D341Med (cell line): ENCODE measurements around the gene RHOG.
"Not testable (repeated sequence)": the region's sequence is repeated elsewhere in the genome, so short reads cannot be mapped to it uniquely, and the experiment has no call there.

ENCODE experiments used
- DNase-seq: peaks from one replicate; pipeline ENCODE4 v3.0.0; 2012; ENCODE audit warnings: low spot score

RHOG gene

DNA sequence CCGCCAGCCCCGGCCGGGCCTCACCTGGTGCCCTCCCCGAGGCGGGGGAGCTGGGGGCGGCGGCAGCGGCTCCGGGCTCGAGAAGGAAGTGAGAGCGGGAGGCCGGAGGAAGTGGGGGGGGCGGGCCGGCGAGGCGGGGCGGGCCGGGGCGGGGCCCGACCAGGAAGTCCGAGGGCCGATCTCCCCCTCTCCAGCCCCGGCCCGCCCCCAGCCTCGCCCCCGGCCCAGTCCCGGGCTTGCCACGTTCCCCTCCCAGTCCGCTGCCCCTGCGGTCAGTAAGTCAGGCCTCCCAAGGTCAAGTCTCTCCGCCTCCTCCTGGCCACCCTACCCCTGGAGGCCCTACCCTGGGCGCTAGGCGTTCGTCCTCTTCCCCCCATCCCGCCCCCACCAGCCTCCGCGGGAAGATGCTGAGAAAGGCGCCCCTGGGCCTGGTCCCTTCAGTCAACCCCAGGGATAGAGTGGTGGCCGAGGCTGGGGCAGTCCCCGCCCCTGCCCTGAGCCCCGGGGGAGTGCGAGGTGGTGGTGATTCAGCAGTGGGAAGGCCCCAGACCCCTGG is at the start of gene RHOG:
Gene RHOG, minus strand, starts transcription at position 90 of the 556 bp plus-strand sequence. CDS start 12,821 bp downstream, outside the sequence.
- DNase-seq = peak; percentile 86

DNA sequence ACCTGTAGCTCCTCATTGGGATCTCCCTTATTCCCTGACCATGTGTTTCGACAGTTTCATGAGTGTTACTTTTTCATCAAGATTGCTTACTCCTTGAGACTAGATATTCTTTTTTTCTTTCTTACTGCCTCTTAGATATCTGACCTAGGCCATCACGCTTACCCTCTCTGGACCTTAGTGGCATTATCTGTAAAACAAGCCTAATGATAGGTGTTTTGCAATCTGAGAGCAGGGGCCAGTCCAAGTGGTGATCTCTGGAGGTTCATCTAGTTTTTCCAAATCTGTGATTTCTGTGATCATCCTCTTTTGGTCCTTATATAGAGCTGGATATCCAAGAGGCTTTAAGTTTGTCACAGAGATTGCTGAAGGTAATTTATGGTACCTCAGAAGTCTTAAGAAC is 49.3 kb upstream of the RHOG start:
- no peak for DNase-seq

DNA sequence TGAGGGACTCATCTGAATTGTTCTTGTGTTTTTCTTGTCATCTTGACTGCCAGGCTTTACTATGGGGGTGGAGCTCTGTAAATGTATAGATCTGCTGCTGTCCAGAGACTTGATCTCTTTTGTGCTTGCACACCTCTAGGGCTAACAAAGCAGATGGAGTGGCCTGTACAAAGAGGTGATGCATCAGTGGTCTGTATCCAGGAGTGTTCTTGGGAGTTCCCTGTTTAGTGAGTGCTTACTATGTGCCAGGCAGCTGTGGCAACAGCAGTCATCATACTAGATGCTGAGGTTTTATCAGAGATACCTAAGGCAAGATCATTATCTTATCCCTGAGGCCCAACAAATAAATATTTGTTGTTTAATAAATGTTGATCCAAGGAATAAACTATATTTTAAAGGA is 48.1 kb upstream of the RHOG start:
- DNase-seq = no peak

DNA sequence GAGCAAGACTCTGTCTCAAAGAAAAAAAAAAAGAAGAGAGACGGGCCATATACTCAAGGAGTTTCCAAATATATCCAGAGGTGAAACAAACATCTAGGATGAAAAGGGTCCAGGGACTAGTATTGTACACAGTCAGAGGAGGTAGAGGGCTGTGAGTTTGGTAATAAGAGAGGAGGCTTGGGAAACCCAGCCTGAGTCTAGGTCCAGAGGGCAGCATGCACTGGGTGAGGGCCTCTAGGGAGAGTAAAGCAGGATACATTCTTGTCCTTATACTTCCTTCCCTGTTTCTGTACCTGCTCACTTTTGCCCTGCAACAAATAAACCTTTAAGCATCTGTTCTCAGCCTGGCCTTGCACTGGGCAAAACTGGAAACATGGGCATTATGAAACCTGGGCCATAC is 46.2 kb upstream of the RHOG start:
- no peak for DNase-seq

DNA sequence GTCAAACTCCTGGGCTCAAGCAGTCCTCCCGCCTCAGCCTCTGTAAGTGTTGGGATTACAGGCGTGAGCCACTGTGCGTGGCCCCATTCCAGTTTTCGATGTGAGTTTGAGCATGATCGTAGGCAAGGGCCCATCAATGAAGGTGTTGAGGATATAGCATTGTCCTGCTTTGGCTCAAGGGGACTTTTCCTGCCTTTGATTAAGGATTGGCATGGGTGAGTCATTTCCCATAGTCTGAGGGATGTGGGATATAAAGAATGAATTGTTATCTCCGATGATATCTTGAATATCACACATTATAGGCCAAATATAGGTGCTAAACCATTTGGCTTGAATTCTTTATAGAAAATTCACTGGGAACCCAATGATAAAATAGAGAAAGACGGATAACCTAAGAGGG is 45.1 kb upstream of the RHOG start:
- no peak for DNase-seq

DNA sequence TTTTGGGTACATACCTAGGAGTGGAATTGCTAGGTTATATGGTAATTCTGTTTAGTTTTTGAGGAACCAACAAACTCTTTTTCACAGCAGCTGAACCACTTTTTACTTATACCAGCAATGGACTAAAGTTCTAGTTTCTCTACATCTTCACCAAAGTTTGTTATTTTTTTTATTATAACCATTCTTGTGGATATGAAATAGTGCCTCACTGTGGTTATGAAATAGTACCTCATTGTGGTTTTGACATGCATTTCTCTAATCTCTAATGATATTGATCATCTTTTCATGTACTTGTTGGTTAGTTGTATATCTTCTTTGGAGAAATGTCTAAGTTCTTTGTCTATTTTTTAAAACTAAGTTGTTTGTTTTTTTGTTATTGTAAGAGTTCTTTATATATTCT is 41.9 kb upstream of the RHOG start:
- DNase-seq = no peak

DNA sequence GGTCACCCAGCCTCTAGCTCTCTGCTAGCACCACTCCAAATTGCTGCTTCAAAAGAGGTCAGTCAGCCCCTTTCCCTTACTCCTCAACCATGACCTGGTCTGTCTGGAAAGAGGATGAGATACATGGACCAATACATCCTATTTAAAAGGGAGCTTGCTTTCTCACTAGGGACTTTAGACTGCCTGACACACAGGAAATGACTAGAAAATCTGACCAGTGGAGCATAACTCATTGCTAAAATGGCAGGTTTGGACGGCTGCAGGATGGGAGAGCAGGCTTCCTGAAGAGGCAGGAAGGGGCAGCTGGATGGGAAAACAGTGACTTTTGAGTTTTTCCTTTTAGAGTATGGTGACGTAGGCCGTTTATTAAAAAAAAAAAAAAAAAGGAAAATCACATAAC is 40.0 kb upstream of the RHOG start:
- no peak for DNase-seq

DNA sequence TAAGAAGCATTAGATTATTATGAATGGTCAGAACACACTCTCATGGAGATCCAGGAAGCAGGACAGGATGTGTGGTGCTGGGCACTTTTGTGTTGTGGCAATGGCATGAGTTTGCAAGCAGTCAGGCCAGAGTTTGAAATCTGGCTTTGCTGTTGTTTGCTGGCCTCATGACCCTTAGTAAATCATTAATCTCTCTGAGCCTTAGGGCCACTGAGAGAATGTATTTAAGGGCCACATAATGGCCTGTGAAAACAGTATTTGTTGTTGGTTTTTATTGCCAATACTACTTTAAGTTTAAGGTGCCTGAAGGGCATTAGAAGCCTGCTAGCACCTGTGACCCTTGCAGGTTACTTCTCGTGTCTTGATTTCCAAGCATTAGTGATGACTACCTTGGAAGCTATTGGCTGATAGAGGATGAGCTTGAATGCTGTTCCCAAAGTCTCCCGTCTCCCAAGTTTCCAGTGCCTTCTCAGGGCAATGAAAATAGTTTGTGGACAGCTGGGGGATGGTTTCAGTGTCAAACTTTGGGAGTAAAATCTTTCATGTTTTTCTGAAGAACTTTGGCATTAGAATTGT is 39.3 kb upstream of the RHOG start:
- no peak for DNase-seq

DNA sequence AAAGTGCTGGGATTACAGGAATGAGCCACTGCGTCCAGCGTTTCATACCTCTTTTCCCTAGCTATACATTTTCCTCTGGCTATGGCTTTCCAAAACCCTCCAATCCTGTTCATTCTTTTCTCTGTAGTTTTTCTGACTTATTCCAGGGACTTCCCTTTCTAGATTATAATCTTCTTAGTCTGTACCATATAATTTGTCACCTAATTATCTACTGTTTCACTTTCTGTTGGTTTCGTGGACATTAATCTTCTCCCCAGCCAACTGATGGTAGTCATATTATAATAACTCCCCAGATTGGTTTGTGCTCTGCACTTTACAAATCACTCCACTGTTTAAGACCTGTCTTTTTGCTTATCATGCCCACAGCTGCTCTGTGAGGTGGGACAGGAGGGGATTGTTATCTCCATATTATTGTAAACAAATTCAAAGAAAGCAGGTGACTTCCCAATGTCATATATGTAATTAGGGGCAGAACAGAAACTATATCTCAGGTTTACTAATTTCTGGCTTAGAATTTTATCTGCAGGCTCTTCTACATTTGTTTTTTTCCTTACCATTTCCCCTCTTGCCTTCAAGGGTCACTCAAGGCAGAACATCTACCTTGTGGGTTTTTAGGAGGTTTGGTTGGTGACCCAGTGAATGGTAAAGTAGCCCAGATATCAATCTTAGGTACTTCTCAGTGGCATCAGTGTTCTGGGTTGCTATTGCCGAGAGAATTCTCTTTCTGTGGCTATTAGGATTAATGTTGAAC is 38.6 kb upstream of the RHOG start:
- DNase-seq = no peak

DNA sequence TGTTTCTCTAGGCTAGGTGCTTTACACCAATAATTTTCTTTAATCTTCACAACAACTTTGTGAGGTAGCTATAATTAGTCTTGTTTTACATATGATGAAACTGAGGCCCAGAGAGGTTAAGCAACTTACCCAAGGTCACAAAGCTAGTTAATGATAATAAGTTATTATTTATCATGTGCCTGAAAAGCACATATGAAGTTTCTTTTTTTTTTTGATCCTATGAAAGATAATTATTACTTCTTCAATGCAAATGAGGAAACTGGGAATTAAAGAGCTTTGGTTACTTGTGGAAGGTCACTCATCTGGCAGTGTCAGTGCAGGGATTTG is 37.5 kb upstream of the RHOG start:
- no peak for DNase-seq

DNA sequence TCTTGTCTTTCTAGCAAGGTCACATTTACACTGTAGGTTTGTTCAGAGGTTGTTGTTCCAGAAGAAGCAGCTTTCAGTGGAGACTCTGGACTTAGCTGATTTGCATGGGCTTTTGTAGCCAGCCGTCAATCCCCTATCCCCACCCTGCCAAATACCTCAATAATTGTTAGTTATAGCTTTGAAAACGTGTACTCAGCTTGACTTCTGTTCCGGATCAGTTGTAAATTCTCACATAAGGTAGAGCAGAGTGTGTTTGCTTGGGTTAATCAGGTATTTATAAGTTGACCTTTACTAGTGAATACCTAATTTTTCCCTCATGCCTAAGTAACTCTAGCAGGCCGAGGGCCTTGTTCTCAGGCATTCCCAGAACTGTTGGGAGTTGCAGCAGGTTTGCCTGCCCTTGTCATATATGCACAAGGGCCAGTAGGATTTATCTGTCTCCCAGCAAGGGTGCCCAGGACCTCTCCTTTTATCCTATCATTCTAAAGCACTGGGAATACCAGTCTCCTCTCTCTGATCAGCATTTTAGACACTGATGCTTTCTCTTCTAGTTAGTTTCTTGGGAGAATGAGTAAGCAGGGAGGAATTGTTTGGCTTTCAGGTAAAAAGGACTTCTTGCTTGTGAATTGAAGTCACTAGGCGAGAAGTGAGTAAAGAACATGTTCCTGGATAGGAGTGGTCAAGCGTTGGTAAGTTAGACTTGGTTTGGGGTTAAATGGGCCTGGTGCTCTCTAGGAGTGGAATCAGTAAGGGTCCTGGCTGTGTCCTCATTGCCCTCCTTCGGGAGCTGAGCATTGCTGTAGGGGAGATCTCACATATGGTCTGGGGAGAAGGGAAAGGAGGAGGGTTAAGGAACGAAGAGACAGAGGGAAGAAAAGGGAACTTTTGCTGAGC is 36.9 kb upstream of the RHOG start:
- no peak for DNase-seq

DNA sequence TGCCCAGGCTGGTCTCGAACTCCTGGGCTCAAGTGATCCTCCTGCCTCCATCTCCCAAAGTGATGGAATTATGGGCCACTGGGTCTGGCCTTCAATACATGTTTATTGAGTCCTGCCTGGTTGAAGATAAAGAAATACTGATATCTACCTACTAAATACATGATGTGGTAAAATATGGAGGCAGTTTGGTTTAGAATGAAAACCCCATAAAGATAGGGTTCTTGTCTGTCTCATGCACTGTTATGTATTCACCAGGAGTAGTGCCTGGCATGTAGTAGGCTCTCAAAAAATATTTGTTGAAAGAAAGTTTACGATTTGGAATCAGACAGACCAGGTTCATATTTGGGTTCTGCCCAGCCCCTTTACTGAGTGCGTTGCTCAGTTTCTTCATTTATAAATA is 35.9 kb upstream of the RHOG start:
- DNase-seq = no peak

DNA sequence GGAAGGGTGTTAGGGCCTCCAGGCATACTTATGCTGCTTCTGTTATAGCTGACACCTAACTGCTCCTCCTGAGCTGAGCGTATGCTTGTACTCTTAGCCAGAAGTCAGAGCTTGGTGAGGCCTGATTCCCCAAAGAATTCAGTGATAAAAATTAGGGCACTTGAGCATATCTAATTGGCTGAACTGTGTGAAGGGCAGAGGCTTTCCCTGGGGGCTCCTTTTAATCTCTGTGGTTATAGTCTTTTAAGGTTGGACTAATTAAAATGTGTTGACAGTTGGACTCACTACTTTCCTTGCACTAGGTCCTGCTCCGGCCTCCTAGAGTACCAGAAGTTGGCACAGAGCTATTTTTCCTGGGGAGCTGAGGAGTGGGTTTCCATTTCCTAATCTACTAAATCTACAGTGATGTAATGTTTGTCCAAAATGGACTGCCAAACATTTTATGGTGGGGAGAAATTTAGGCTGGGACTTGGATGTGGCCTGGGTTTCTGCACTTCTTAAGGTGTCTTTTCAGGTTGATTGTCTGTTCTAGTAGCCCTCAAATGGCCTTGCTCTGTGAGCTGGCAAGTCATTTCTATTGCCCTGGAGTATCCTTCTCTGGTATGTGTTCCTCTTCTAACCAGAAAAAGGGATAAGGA is 33.1 kb upstream of the RHOG start:
- DNase-seq = no peak

DNA sequence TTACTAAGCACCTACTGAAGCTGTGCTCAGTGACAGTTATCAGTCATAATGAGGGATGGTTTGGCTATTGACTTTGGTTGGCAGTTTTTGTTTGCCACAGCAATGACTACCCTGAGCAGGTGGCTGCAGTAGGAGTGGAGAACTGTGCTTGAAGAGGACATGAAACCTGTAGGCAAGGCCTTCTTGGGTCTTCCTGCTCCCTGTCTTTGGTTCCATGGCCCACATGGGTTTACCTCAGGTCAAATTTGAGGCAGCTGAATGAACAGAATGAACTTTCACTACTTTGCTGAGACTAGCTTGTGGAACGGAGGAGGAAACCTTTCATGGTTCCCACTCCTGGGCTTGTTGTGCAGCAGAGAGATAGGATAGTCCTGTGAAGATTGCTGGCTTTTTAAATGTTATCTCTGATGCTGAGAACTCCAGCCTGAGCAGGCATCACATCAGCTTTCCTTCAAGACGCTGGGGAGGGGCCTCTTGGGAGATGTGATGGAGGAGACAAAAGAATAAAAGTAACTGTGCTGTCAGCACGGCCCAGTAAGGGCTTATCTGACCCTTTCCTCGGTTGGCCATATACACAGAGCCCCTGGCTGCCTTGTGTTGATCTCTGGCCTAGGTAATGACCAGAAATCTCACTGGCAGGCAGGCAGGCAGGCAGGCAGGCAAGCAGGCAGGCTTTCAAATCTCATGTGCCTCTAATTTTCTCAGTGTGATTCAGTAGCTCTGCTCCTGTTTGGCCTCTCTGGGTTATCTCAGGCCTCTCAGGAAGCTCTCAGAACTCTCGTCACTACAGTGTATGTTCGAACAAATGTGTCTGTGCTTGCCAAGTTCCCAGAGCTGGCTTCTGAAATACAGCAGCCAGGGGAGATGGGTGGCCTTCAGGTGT is 26.7 kb upstream of the RHOG start:
- no peak for DNase-seq

DNA sequence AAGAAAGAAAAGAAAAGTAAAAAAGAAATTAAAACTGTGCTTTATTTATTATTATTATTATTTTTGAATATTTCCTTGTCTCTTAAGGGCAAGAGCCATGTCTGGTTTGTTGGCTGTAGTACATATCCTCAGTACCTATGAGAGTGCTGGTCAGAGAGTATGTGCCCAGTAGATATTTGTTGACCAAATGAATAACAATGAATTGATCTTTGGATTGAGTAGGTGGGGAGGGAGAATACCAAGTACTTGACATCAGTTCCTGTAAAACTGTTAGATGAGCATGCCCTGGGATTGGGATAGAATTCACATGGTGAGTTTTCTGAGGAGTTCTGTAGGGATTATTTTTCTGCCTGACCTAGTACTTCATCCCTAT is 26.1 kb upstream of the RHOG start:
- no peak for DNase-seq

DNA sequence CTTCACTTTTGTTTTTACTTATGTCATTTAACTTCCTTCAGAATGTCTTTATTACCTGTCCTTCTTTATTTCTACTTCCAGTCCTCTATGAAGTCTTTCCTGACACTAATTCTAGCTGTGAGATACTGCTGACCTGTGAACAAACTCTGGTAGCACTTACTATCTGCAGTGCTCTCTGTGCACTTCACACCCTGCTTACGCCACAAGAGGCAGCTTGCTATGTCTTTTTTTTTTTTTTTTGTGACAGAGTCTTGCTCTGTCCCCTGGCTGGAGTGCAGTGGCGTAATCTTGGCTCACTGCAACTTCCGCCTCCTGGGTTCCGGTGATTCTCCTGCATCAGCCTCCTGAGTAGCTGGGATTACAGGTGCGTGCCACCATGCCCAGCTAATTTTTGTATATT is 25.4 kb upstream of the RHOG start:
- no peak for DNase-seq

DNA sequence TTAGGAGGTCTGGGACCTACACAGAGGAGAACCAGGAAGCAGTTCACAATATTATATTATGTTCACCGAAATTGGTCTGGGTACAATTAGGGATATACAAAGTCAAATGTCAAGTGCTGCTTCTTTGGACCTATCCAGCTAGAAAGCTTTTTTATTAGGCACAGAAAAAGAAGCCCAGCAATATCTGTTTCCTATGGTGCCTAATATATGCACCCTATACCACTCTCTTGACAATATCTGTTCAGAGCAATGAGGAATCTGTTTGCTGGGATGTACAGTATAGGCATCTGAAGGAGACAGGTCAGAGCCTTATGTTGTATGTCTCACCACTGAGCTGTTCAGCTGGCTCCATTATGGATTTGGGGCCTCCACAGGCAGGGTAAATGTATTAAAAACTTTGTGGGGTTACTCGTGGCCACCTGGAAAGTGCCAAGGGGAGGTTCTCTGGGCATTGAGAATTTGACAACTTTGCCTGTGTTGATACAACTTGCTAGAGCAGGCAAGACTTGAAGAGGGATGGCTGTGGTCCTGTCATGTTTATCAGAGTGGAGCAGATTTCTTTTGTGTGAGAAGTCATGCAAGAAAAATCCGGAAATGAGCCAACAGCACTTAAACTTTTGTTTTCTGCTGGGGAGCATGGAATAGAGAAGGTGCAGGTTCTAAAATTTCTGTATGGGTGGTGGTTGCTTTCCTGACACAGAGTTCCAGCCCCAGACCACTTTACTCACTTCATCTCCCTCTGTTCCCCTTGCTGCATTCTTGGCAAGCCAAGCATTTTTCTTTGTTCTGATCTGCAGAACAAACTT is 24.8 kb upstream of the RHOG start:
- DNase-seq = no peak

DNA sequence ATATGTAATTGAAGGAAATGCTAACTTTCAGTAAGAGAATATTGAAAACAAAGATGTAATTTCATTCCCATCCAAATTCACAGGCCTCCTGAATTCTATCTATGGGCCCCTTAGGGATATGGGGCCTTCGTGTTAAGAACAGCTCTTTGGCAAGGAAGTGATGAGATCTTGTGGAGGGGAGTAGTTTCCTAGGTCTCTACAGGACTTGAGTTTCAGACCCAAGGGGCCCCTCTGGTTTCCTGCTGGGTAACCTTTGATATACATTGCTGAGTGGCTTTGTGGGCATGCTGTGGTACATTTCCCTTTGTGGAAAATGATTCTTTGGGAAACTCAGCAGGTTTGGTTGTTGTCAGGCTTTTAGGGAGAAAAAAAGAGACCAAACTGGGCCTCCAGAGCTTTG is 20.9 kb upstream of the RHOG start:
- DNase-seq = no peak

DNA sequence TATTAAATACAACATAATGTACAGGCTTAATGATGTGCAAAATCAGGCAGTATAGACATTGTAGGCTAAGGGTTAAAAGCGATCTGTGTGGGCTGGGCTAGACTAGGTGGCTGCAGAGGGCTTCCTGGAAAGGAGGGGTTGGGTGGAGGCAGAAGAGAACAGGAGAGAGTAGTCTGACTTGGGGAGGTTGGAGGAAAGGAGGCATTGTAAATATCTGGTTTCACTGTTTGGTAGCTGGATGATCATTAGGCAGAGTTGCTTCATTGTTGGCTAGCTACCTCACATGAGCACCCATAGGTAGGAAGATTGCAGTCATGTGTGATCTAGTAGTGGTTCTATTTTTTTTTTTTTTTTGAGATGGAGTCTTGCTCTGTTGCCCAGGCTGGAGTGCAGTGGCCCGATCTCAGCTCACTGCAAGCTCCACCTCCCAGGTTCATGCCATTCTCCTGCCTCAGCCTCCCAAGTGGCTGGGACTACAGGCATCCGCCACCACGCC is 20.2 kb upstream of the RHOG start:
- DNase-seq = not testable (repeated sequence)

DNA sequence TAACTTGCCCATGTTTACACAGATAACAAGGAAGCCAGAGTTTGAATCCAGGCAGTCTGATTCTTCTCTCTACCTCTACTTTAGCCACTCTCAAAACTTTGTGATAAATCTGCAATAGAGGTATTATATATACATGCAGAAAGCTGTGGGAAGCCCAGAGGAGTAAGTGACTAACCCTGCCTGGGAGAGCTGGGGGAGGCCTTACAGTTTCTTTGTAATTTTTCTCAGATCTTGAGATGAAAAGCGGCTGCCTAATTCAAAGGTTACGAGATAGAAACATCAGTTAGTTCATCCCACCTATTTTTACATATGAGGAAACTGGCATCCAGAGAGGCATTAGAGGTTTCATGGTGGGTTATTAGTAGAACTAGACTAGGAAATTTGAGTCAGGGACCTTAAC is 19.6 kb upstream of the RHOG start:
- DNase-seq = no peak
